ENCODE data around the gene SMARCD2.

The SMARCD2 gene

GRCh38 chr17:63790057-63790456 is 52.4 kb downstream of the SMARCD2 start:
- no peak for DNase-seq (ENCODE audit: low read depth, low spot score)
- no peak overlapping the region for H3K4me3 ChIP-seq (ENCODE audit: low read depth, low read length)
- no peak for TF ChIP-seq CTCF (IDR thresholded peaks at IDR 0.05; ENCODE audit: low read depth, low read length)
- in situ Hi-C loops (cut with HindIII; ENCODE audit: low sequenced_read_pairs), result no loop called here

GRCh38 chr17:63786971-63787711 is 55.3 kb downstream of the SMARCD2 start:
- no peak for TF ChIP-seq CTCF (IDR thresholded peaks at IDR 0.05; ENCODE audit: low read depth, low read length)
- in situ Hi-C loops (cut with HindIII; ENCODE audit: low sequenced_read_pairs), result no loop called here
- no peak for DNase-seq (ENCODE audit: low read depth, low spot score)
- no peak overlapping the region for H3K4me3 ChIP-seq (ENCODE audit: low read depth, low read length)

DNA sequence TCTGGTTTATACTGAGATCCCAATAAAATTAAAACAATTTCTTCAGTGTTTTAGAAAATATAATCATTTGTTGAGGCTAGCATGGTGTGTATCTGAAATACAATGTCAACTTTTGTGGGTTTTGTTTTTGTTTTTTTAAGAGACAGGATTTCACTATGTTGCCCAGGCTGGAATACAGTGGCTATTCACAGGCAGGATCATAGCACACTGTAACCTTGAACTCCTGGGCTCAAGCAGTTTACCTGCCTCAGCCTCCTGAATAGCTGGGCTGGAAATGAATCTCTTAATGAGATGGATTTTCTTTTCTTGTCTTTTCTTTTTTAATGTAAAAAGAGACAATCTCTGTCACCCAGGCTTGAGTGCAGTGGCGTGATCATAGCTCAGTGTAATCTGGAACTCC is 56.4 kb downstream of the SMARCD2 start:
- in situ Hi-C loops (cut with HindIII; ENCODE audit: low sequenced_read_pairs), result no loop called here
- H3K4me3 ChIP-seq (ENCODE audit: low read depth, low read length), result no peak overlapping the region
- no peak for DNase-seq (ENCODE audit: low read depth, low spot score)
- TF ChIP-seq CTCF (IDR thresholded peaks at IDR 0.05; ENCODE audit: low read depth, low read length), result no peak

GRCh38 chr17:63785556-63785955 is 56.9 kb downstream of the SMARCD2 start:
- peak; percentile 59 for DNase-seq (ENCODE audit: low read depth, low spot score)
- in situ Hi-C loops (cut with HindIII; ENCODE audit: low sequenced_read_pairs), result no loop called here
- H3K4me3 ChIP-seq (ENCODE audit: low read depth, low read length), result no peak overlapping the region
- no peak for TF ChIP-seq CTCF (IDR thresholded peaks at IDR 0.05; ENCODE audit: low read depth, low read length)

DNA sequence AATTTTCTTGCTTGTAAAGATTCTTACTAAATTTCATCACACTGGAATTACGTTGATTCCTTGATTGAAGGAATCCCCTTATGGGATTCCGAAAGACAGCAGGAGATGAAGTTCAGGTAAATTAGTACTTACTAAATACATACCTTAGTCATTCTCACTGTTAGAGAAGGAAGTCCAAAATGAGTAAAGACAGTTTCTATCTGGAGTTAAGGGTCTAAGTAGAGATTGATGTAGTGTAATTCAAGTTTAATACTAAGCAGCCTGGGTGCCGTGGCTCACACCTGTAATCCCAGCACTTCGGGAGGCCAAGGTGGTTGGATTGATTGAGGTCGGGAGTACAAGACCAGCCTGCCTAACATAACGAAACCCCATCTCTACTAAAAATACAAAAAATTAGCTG is 59.0 kb downstream of the SMARCD2 start:
- no peak for DNase-seq (ENCODE audit: low read depth, low spot score)
- no peak overlapping the region for H3K4me3 ChIP-seq (ENCODE audit: low read depth, low read length)
- in situ Hi-C loops (cut with HindIII; ENCODE audit: low sequenced_read_pairs), result no loop called here
- no peak for TF ChIP-seq CTCF (IDR thresholded peaks at IDR 0.05; ENCODE audit: low read depth, low read length)

Data from astrocyte of the spinal cord (primary cell).